Upper lobe of right lung (tissue), 1 donor: ENCODE results near the gene OR2AG1. TPM values are rescaled to one million over a fixed set of nuclear protein-coding genes. Genes with fewer than 3 reads are reported as not detected.

Source experiments
- ATAC-seq: fragments of 200-7000 bp; cut with Tn5 transposase; one replicate; pipeline ENCODE4 v1.9.1; 2020; ENCODE audit warnings: mild to moderate bottlenecking, moderate library complexity
- DNase-seq: peaks from one replicate; pipeline ENCODE4 v3.0.0-alpha.2; 2020
- H3K27ac ChIP-seq: fragments of 200-600 bp; one replicate; pipeline ENCODE4 v1.8.0; 2022
- H3K27me3 ChIP-seq: fragments of 200-600 bp; one replicate; pipeline ENCODE4 v1.8.0; 2022; ENCODE audit warnings: mild to moderate bottlenecking
- H3K36me3 ChIP-seq: fragments of 200-600 bp; one replicate; pipeline ENCODE4 v1.8.0; 2022
- H3K4me1 ChIP-seq: fragments of 200-600 bp; one replicate; pipeline ENCODE4 v1.8.0; 2022
- H3K4me3 ChIP-seq: fragments of 200-600 bp; one replicate; pipeline ENCODE4 v1.8.0; 2022; ENCODE audit warnings: mild to moderate bottlenecking
- H3K9me3 ChIP-seq: fragments of 200-600 bp; one replicate; pipeline ENCODE4 v1.8.0; 2022
- CTCF ChIP-seq: fragments of 200-600 bp; IDR thresholded peaks from one replicate; pipeline ENCODE4 v1.8.0; 2022; ENCODE audit warnings: antibody characterized with exemption
- intact Hi-C: fragments of 100-400 bp; cut with DNase I; formaldehyde crosslinking; loops from one replicate; pipeline ENCODE4 v1.11.0; 2022
- total RNA-seq: library from RNA; stranded (reverse); fragmentation: NEBNext Ultra II Directional; extraction: Animal tissue kit (Norgen Biotek cat#: 25700); gene quantifications from one replicate; pipeline ENCODE4 v1.2.1, GENCODE V29; 2021
- donor health status: DM: no; HTN: yes; CAD: no; lungs with severe emphysema.

OR2AG1 gene
- total RNA-seq, 1 donor from 2014 or later = not detected

- Histone ChIP-seq H3K27me3 (no peaks in the 10 kb centered on the region), H3K4me1 (no peaks in the 10 kb centered on the region), H3K9me3 (no peaks in the 10 kb centered on the region), H3K27ac (no peak overlapping the region), H3K36me3 (no peaks in the 10 kb centered on the region), H3K4me3 (no peak overlapping the region)
- ATAC-seq (no peak), DNase-seq (no peak)
- TF ChIP-seq CTCF = no peak
- intact Hi-C loops = no loop called here
Observed at GRCh38 chr11:6834021-6834420, 51.2 kb downstream of the OR2AG1 start.

Other genes with a start within 250 kb of the OR2AG1 start
- gene RRP8, start 179.4 kb upstream of the OR2AG1 start, total RNA-seq = 17.9 TPM
- gene ILK, start 179.2 kb upstream of the OR2AG1 start, total RNA-seq = 148 TPM
- gene TAF10, start 170.8 kb upstream of the OR2AG1 start, total RNA-seq = 87.8 TPM
- 207 TPM for gene TPP1, start 163.6 kb upstream of the OR2AG1 start, total RNA-seq
- 28.0 TPM for gene DCHS1, start 127.2 kb upstream of the OR2AG1 start, total RNA-seq
- gene MRPL17, start 99.7 kb upstream of the OR2AG1 start, total RNA-seq = 35.1 TPM
- 0.14 TPM for gene OR2AG2, start 11.0 kb upstream of the OR2AG1 start, total RNA-seq
- gene OR6A2, start 16.7 kb downstream of the OR2AG1 start, total RNA-seq = not detected
- not detected for gene OR10A5, start 62.7 kb downstream of the OR2AG1 start, total RNA-seq
- not detected for gene OR10A2, start 80.0 kb downstream of the OR2AG1 start, total RNA-seq
- not detected for gene OR10A4, start 93.6 kb downstream of the OR2AG1 start, total RNA-seq
- not detected for gene OR2D2, start 109.5 kb downstream of the OR2AG1 start, total RNA-seq
- gene OR2D3, start 138.0 kb downstream of the OR2AG1 start, total RNA-seq = not detected
- gene ZNF215, start 143.4 kb downstream of the OR2AG1 start, total RNA-seq = 2.4 TPM
- gene ZNF214, start 237.3 kb downstream of the OR2AG1 start, total RNA-seq = 3.7 TPM
- gene NLRP14, start 237.5 kb downstream of the OR2AG1 start, total RNA-seq = not detected